Left forelimb (tissue), 1 donor: ENCODE results near the gene RNFT1.
"Not testable (repeated sequence)": the region's sequence is repeated elsewhere in the genome, so short reads cannot be mapped to it uniquely, and the experiment has no call there.

Experiments
- DNase-seq: peaks from one replicate; pipeline ENCODE4 v3.0.0-alpha.2; 2018; ENCODE audit warnings: low spot score

The RNFT1 gene

GRCh38 chr17:59920637-59921036, 43.9 kb downstream of the RNFT1 start:
- not testable (repeated sequence) for DNase-seq

GRCh38 chr17:59916446-59916845, 48.1 kb downstream of the RNFT1 start:
- DNase-seq, result no peak

- DNase-seq, result no peak
These were observed 50.2 kb downstream of the RNFT1 start for GRCh38 chr17:59914274-59914854.

GRCh38 chr17:59907467-59907866, 57.1 kb downstream of the RNFT1 start:
- no peak for DNase-seq

- DNase-seq, result no peak
These were observed 61.1 kb downstream of the RNFT1 start for GRCh38 chr17:59903455-59903854.
